Neural cell (in vitro differentiated cells): ENCODE measurements around the gene ADAMTS6. TPM values are rescaled to one million over a fixed set of nuclear protein-coding genes. Genes with fewer than 3 reads are reported as not detected.

Experiments
- H2AFZ ChIP-seq: fragments of 200-600, 300-800 bp; sonication (generic), shearing (Covaris generic); 2 replicates; pipeline ENCODE4 v1.6.0; 2014; ENCODE audit warnings: low read depth, mild to moderate bottlenecking, antibody characterized with exemption, low read length, moderate library complexity
- H3F3A ChIP-seq: fragments of 200-600 bp; shearing (Covaris generic); 2 replicates; pipeline ENCODE4 v1.6.1; 2016; ENCODE audit warnings: mild to moderate bottlenecking, moderate library complexity, mixed read lengths, antibody characterized with exemption, low read length; ENCODE audit not compliant: insufficient read depth, poor library complexity, severe bottlenecking
- H3K27ac ChIP-seq: fragments of 200-600, 300-800 bp; sonication (generic), shearing (Covaris generic); 2 replicates; pipeline ENCODE4 v1.5.1; 2014; ENCODE audit warnings: mild to moderate bottlenecking, low read length, moderate library complexity
- H3K27me3 ChIP-seq: fragments of 300-800, 200-600 bp; sonication (generic), shearing (Covaris generic); 2 replicates; pipeline ENCODE4 v1.6.0; 2014; ENCODE audit warnings: mild to moderate bottlenecking, low read depth, low read length, moderate library complexity; ENCODE audit not compliant: insufficient read depth
- H3K36me3 ChIP-seq: fragments of 300-800, 200-600 bp; sonication (generic), shearing (Covaris generic); 2 replicates; pipeline ENCODE4 v1.5.1; 2014; ENCODE audit warnings: mild to moderate bottlenecking, antibody characterized with exemption, low read length, moderate library complexity; ENCODE audit not compliant: insufficient read depth
- H3K4me2 ChIP-seq: fragments of 300-800, 200-600 bp; sonication (generic), shearing (Covaris generic); 2 replicates; pipeline ENCODE4 v1.6.0; 2014; ENCODE audit warnings: mild to moderate bottlenecking, low read length
- H3K4me3 ChIP-seq: fragments of 300-800, 200-600 bp; sonication (generic), shearing (Covaris generic); 2 replicates; pipeline ENCODE4 v1.5.1; 2014; ENCODE audit warnings: mild to moderate bottlenecking, low read length, moderate library complexity
- H3K79me2 ChIP-seq: fragments of 200-600 bp; shearing (Covaris generic); replicated peaks from 2 replicates; pipeline ENCODE4 v1.6.0; 2014; ENCODE audit warnings: mild to moderate bottlenecking, low read length, moderate library complexity; ENCODE audit not compliant: insufficient read depth
- H3K9ac ChIP-seq: fragments of 300-800, 200-600 bp; sonication (generic), shearing (Covaris generic); 2 replicates; pipeline ENCODE4 v1.6.1; 2016; ENCODE audit warnings: mild to moderate bottlenecking, low read length, mixed read lengths
- H3K9me2 ChIP-seq: fragments of 200-600 bp; shearing (Covaris generic); 2 replicates; pipeline ENCODE4 v1.6.1; 2016; ENCODE audit warnings: mild to moderate bottlenecking, low read length, mixed read lengths; ENCODE audit not compliant: insufficient read depth
- H3K9me3 ChIP-seq: fragments of 200-600, 300-800 bp; sonication (generic), shearing (Covaris generic); 2 replicates; pipeline ENCODE4 v1.6.1; 2016; ENCODE audit warnings: mild to moderate bottlenecking, mixed run types, low read length, moderate library complexity, mixed read lengths
- H4K20me1 ChIP-seq: fragments of 200-600 bp; shearing (Covaris generic); 2 replicates; pipeline ENCODE4 v1.6.1; 2016; ENCODE audit warnings: mild to moderate bottlenecking, mixed run types; ENCODE audit not compliant: insufficient read depth
- EP300 ChIP-seq: fragments of 450-650 bp; conservative IDR thresholded peaks from 2 replicates; pipeline ENCODE4 v1.6.1; 2014; ENCODE audit warnings: antibody characterized with exemption, mild to moderate bottlenecking, moderate library complexity; ENCODE audit not compliant: poor library complexity, severe bottlenecking
- EZH2 ChIP-seq: fragments of 200-600, 300-800 bp; shearing (Covaris generic), sonication (generic); IDR thresholded peaks from 2 replicates; pipeline ENCODE4 v1.6.1; 2014; ENCODE audit warnings: antibody characterized with exemption, low read length, borderline replicate concordance, mild to moderate bottlenecking; ENCODE audit not compliant: insufficient read depth, poor library complexity, severe bottlenecking
- MXI1 ChIP-seq: fragments of 450-650 bp; conservative IDR thresholded peaks from 2 replicates; pipeline ENCODE4 v1.6.1; 2014; ENCODE audit warnings: antibody characterized with exemption, mild to moderate bottlenecking; ENCODE audit not compliant: poor library complexity, severe bottlenecking
- POLR2AphosphoS5 ChIP-seq: IDR thresholded peaks from 2 replicates; pipeline ENCODE4 v1.6.1; 2012
- RAD21 ChIP-seq: fragments of 450-650 bp; conservative IDR thresholded peaks from 2 replicates; pipeline ENCODE4 v1.6.1; 2014; ENCODE audit warnings: antibody characterized with exemption, mild to moderate bottlenecking, moderate library complexity
- REST ChIP-seq: IDR thresholded peaks from 2 replicates; pipeline ENCODE4 v1.6.1; 2012; ENCODE audit warnings: borderline replicate concordance
- SMC3 ChIP-seq: fragments of 450-650 bp; conservative IDR thresholded peaks from 2 replicates; pipeline ENCODE4 v1.6.1; 2014; ENCODE audit warnings: antibody characterized with exemption, mild to moderate bottlenecking, moderate library complexity; ENCODE audit not compliant: poor library complexity
- TAF1 ChIP-seq: IDR thresholded peaks from 2 replicates; pipeline ENCODE4 v1.6.1; 2012; ENCODE audit warnings: low read depth
- polyA plus RNA-seq: library from polyadenylated mRNA; depleted of rRNA; stranded (reverse); fragments of >200 nt; gene quantifications from 2 replicates; pipeline ENCODE4 v1.2.3, GENCODE V29; 2014
- TF ChIP-seq, protein P1 (sequence below): fragments of 450-650 bp; IDR thresholded peaks from 2 replicates; pipeline ENCODE4 v1.5.1; 2014; ENCODE audit warnings: antibody characterized with exemption, mild to moderate bottlenecking, moderate library complexity; ENCODE audit not compliant: poor library complexity, severe bottlenecking

ADAMTS6 gene
- polyA plus RNA-seq, 1 donor from 2014 or later, result 0.58 TPM

- Histone ChIP-seq H4K20me1 (no peaks in the 10 kb centered on the region), H3F3A (no peaks in the 10 kb centered on the region), H3K4me2 (no peak overlapping the region), H3K27ac (no peak overlapping the region), H3K79me2 (no peaks in the 10 kb centered on the region), H3K36me3 (no peaks in the 10 kb centered on the region), H3K4me3 (no peak overlapping the region), H3K9ac (no peak overlapping the region), H3K9me3 (no peaks in the 10 kb centered on the region), H3K9me2 (no peaks in the 10 kb centered on the region), H3K27me3 (no peaks in the 10 kb centered on the region), H2AFZ (no peak overlapping the region)
- TF ChIP-seq TAF1 (no peak), EZH2 (no peak), SMC3 (no peak), RAD21 (no peak), REST (no peak), EP300 (no peak), POLR2AphosphoS5 (no peak), MXI1 (no peak)
- TF ChIP-seq, protein P1, sequence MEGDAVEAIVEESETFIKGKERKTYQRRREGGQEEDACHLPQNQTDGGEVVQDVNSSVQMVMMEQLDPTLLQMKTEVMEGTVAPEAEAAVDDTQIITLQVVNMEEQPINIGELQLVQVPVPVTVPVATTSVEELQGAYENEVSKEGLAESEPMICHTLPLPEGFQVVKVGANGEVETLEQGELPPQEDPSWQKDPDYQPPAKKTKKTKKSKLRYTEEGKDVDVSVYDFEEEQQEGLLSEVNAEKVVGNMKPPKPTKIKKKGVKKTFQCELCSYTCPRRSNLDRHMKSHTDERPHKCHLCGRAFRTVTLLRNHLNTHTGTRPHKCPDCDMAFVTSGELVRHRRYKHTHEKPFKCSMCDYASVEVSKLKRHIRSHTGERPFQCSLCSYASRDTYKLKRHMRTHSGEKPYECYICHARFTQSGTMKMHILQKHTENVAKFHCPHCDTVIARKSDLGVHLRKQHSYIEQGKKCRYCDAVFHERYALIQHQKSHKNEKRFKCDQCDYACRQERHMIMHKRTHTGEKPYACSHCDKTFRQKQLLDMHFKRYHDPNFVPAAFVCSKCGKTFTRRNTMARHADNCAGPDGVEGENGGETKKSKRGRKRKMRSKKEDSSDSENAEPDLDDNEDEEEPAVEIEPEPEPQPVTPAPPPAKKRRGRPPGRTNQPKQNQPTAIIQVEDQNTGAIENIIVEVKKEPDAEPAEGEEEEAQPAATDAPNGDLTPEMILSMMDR, result no peak
These were observed 191.0 kb downstream of the ADAMTS6 start for GRCh38 chr5:65290677-65291076.

GRCh38 chr5:65288657-65289056 lies 193.1 kb downstream of the ADAMTS6 start:
- Histone ChIP-seq H3K27ac (no peak overlapping the region), H3K4me2 (no peak overlapping the region), H3K4me3 (no peak overlapping the region), H3K79me2 (no peaks in the 10 kb centered on the region), H3K27me3 (no peaks in the 10 kb centered on the region), H3K9me3 (no peaks in the 10 kb centered on the region), H3F3A (no peaks in the 10 kb centered on the region), H4K20me1 (no peaks in the 10 kb centered on the region), H2AFZ (no peak overlapping the region), H3K9ac (no peak overlapping the region), H3K36me3 (no peaks in the 10 kb centered on the region), H3K9me2 (no peaks in the 10 kb centered on the region)
- TF ChIP-seq TAF1 (no peak), SMC3 (no peak), MXI1 (no peak), EP300 (no peak), REST (no peak), RAD21 (no peak), POLR2AphosphoS5 (no peak), EZH2 (no peak)
- TF ChIP-seq, protein P1, result no peak
